Right atrium auricular region (tissue), 2 donors: ENCODE results near the gene ANKFY1. TPM values are rescaled to one million over a fixed set of nuclear protein-coding genes. Genes with fewer than 3 reads are reported as not detected.
A peak's percentile ranks its signal among the peaks of the same experiment; 100 is the strongest.

Source experiments
- DNase-seq: peaks from one replicate; pipeline ENCODE4 v3.0.0-alpha.2; 2019; ENCODE audit warnings: low spot score
- H3K27ac ChIP-seq, 2 donors: fragments of 200-600 bp; sonication (generic); 1 replicate in 1 of 2; 2 replicates in 1 of 2; pipeline ENCODE4 v1.5.1; 2016 to 2019
- H3K27me3 ChIP-seq, 2 donors: fragments of 200-600 bp; sonication (generic); one replicate each; pipeline versions ENCODE4 v1.5.1 to v1.6.0; 2017 to 2019
- H3K36me3 ChIP-seq: fragments of 200-600 bp; sonication (generic); one replicate; pipeline ENCODE4 v1.5.1; 2016
- H3K4me1 ChIP-seq, 2 donors: fragments of 200-600 bp; sonication (generic); one replicate each; pipeline versions ENCODE4 v1.5.1 to v1.6.0; 2017 to 2019
- H3K4me3 ChIP-seq, 2 donors: fragments of 200-600 bp; sonication (generic); 1 replicate in 1 of 2; 2 replicates in 1 of 2; pipeline ENCODE4 v1.5.1; 2017 to 2019; ENCODE audit warnings: mild to moderate bottlenecking in 1 of 2, moderate library complexity in 1 of 2
- H3K9me3 ChIP-seq, 2 donors: fragments of 200-600 bp; sonication (generic); one replicate each; pipeline ENCODE4 v1.5.1; 2019
- total RNA-seq, 2 donors: library from RNA; depleted of rRNA; stranded (reverse); fragments of >200 nt; gene quantifications; one replicate each; pipeline ENCODE4 v1.1.0, GENCODE V29; 2016
- TF ChIP-seq, protein P1 (sequence below), 2 donors: fragments of 200-600 bp; sonication (generic); IDR thresholded peaks; one replicate each; pipeline ENCODE4 v1.5.1; 2019; ENCODE audit warnings: antibody characterized with exemption in 2 of 2

The ANKFY1 gene
- total RNA-seq, 2 donors from 2014 or later = 13.9 to 16.7 TPM

GRCh38 chr17:4233668-4234258 lies 30.0 kb downstream of the ANKFY1 start:
- no peak for DNase-seq
- H3K4me1 ChIP-seq = peaks cover 0 to 50% of the 10 kb centered on the region in 2 donors
- TF ChIP-seq, protein P1, sequence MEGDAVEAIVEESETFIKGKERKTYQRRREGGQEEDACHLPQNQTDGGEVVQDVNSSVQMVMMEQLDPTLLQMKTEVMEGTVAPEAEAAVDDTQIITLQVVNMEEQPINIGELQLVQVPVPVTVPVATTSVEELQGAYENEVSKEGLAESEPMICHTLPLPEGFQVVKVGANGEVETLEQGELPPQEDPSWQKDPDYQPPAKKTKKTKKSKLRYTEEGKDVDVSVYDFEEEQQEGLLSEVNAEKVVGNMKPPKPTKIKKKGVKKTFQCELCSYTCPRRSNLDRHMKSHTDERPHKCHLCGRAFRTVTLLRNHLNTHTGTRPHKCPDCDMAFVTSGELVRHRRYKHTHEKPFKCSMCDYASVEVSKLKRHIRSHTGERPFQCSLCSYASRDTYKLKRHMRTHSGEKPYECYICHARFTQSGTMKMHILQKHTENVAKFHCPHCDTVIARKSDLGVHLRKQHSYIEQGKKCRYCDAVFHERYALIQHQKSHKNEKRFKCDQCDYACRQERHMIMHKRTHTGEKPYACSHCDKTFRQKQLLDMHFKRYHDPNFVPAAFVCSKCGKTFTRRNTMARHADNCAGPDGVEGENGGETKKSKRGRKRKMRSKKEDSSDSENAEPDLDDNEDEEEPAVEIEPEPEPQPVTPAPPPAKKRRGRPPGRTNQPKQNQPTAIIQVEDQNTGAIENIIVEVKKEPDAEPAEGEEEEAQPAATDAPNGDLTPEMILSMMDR (IDR thresholded peaks at IDR 0.05) = no peak
- no peaks in the 10 kb centered on the region for H3K9me3 ChIP-seq
- H3K27ac ChIP-seq = peak overlapping the region; percentile 65 to 82
- H3K36me3 ChIP-seq = peaks cover 16% of the 10 kb centered on the region
- no peaks in the 10 kb centered on the region for H3K27me3 ChIP-seq
- H3K4me3 ChIP-seq = no peak overlapping the region

GRCh38 chr17:4232168-4232813 lies 31.5 kb downstream of the ANKFY1 start:
- peaks cover 0 to 51% of the 10 kb centered on the region in 2 donors for H3K4me1 ChIP-seq
- TF ChIP-seq, protein P1 (IDR thresholded peaks at IDR 0.05) = no peak
- no peak for DNase-seq
- peaks cover 12% of the 10 kb centered on the region for H3K36me3 ChIP-seq
- H3K27me3 ChIP-seq = no peaks in the 10 kb centered on the region
- H3K9me3 ChIP-seq = no peaks in the 10 kb centered on the region
- peak overlapping the region; percentile 65 to 82 for H3K27ac ChIP-seq
- no peak overlapping the region for H3K4me3 ChIP-seq

GRCh38 chr17:4229627-4230541 lies 33.9 kb downstream of the ANKFY1 start:
- Histone ChIP-seq H3K9me3 (no peaks in the 10 kb centered on the region), H3K4me3 (peak overlapping the region in 1 of 2 donors; percentile 12), H3K27me3 (no peaks in the 10 kb centered on the region), H3K27ac (peak overlapping the region; percentile 64 to 82), H3K36me3 (peaks cover 5% of the 10 kb centered on the region), H3K4me1 (peaks cover 0 to 51% of the 10 kb centered on the region in 2 donors)
- TF ChIP-seq, protein P1 (IDR thresholded peaks at IDR 0.05) = no peak
- peak; percentile 68 for DNase-seq

DNA sequence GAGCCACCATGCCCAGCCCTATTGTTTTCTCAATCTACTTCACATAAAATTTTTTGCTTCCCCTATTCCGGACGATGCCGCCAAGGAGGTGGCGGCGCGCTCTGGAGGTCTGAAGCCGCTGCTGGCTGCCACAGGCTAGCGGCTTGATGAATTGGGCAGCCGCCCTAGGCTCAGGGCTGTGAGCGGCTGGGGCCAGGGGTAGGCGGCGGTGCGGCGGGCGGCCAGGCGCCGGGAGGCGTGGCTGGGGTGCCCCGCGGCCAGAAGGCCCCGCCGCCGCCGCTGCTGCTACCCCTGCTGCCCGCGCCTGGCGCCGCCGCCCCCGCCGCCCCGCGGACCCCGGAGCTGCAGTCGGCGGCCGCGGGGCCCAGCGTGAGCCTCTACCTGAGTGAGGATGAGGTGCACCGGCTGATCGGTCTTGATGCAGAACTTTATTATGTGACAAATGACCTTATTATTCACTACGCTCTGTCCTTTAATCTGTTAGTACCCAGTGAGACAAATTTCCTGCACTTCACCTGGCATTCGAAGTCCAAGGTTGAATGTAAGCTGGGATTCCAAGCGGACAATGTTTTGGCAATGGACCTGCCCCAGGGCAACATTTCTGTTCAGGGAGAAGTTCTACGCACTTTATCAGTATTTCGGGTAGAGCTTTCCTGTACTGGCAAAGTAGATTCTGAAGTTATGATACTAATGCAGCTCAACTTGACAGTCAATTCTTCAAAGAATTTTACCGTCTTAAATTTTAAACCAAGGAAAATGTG lies 41.7 kb downstream of the ANKFY1 start:
- H3K4me1 ChIP-seq = peaks cover 0 to 7% of the 10 kb centered on the region in 2 donors
- no peak overlapping the region for H3K4me3 ChIP-seq
- peaks cover 11% of the 10 kb centered on the region for H3K36me3 ChIP-seq
- no peak overlapping the region for H3K27ac ChIP-seq
- no peaks in the 10 kb centered on the region for H3K27me3 ChIP-seq
- TF ChIP-seq, protein P1 (IDR thresholded peaks at IDR 0.05) = no peak
- DNase-seq = no peak
- H3K9me3 ChIP-seq = no peaks in the 10 kb centered on the region

GRCh38 chr17:4221163-4221562 lies 42.6 kb downstream of the ANKFY1 start:
- TF ChIP-seq, protein P1 (IDR thresholded peaks at IDR 0.05) = no peak
- H3K9me3 ChIP-seq = no peaks in the 10 kb centered on the region
- peaks cover 0 to 7% of the 10 kb centered on the region in 2 donors for H3K4me1 ChIP-seq
- no peak overlapping the region for H3K4me3 ChIP-seq
- peak overlapping the region in 1 of 2 donors; percentile 28 for H3K27ac ChIP-seq
- H3K36me3 ChIP-seq = peaks cover 18% of the 10 kb centered on the region
- DNase-seq = no peak
- no peaks in the 10 kb centered on the region for H3K27me3 ChIP-seq
